Measurements from ENCODE around the gene TRIM37. TPM values are rescaled to one million over a fixed set of nuclear protein-coding genes. Genes with fewer than 3 reads are reported as not detected.
"Not testable (repeated sequence)": the region's sequence is repeated elsewhere in the genome, so short reads cannot be mapped to it uniquely, and the experiment has no call there.

TRIM37 gene
- total RNA-seq, 1 experiment from 2014 or later, result 36.2 TPM

DNA sequence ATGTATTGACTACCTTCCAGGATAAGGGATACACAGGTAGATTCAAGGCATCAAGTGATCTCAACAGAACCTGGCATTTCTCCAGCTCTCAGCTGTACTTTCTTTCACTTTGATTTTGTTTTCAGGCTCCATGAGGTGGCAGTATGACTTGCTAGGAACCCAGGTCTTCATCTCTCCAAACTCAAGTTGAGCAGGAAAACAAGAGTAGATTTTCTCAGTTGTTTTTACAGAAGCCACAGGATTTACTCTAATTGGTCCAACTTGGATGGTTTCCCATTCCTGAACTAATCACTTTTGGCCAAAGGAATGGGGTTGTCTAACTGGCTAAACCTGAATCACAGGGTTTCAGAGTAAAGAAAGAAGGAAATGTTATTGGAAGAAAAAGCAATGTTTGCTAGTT lies 146.6 kb downstream of the TRIM37 start:
- Histone ChIP-seq H4K20me1 (ENCODE audit: insufficient read depth, low read depth, low read length) (no peaks in the 10 kb centered on the region), H3K4me3 (ENCODE audit: low read length) (no peak overlapping the region), H3K4me1 (ENCODE audit: low read length) (no peaks in the 10 kb centered on the region), H3K9ac (ENCODE audit: low read length) (no peak overlapping the region), H3K36me3 (ENCODE audit: insufficient read depth, low read length) (no peaks in the 10 kb centered on the region), H3K27me3 (ENCODE audit: low read length) (no peaks in the 10 kb centered on the region), H3K27ac (ENCODE audit: low read length) (no peak overlapping the region), H3K9me3 (ENCODE audit: low read length) (no peaks in the 10 kb centered on the region), H3K9me2 (replicated peaks; ENCODE audit: insufficient read depth, low read length) (no peaks in the 10 kb centered on the region), H3K4me2 (ENCODE audit: low read depth, low read length, poor library complexity, severe bottlenecking) (no peak overlapping the region), H2AFZ (ENCODE audit: low read length) (no peak overlapping the region), H3K79me2 (ENCODE audit: low read length) (no peaks in the 10 kb centered on the region)
- peak; percentile 68 for DNase-seq

DNA sequence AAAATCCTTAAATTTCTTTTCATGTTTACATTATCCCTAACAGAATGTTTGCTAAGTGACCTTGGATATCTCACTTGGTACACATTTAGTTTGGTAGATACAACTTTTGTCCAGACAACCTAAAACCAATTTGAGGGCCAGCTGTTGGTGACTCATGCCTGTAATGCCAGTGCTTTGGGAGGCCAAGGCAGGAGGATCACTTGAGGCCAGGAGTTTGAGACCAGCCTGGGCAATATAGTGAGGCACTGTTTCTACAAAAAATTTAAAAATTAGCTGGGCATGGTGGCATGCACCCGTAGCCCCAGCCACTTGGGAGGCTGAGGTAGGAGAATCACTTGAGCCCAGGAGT lies 149.0 kb downstream of the TRIM37 start:
- not testable (repeated sequence) for H3K27me3 ChIP-seq (ENCODE audit: low read length); H3K9ac ChIP-seq (ENCODE audit: low read length); H3K4me2 ChIP-seq (ENCODE audit: low read depth, low read length, poor library complexity, severe bottlenecking); H3K9me3 ChIP-seq (ENCODE audit: low read length); H3K4me1 ChIP-seq (ENCODE audit: low read length); H3K27ac ChIP-seq (ENCODE audit: low read length); H4K20me1 ChIP-seq (ENCODE audit: insufficient read depth, low read depth, low read length); H3K79me2 ChIP-seq (ENCODE audit: low read length); H2AFZ ChIP-seq (ENCODE audit: low read length); H3K36me3 ChIP-seq (ENCODE audit: insufficient read depth, low read length); DNase-seq; H3K9me2 ChIP-seq (replicated peaks; ENCODE audit: insufficient read depth, low read length); H3K4me3 ChIP-seq (ENCODE audit: low read length)

DNA sequence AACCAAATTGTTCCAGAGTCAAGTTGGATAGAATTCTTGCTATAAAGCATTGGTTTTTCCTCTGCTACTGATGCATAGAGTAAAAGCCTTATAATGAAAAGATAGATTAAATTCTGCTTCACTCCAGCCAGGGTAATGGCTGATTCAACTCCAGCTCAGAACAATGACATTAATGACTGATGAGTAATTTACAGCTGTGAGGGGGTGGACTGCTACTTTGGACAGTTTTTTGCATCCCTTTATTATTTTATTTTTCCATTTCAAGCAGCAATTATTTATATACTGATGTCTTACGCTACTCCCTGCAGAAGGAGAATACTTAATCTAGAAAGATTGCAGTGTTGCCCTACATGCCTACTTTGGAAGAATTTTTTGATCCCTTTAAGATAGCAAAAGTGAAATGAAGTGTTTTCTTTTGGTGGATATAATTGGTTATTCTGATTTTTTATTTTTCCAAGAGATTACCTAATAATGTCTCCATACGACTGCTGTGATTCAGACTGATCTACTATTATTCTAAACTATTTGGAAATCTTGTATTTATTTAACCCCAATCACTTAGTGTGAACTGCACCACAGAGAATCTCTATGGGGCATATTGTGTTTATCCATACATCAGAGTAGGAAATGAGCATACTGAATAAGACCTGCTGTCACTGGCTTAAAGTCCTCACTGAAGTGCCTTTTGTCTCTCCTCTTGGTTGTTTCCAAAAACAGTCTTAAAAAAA lies 149.5 kb downstream of the TRIM37 start:
- DNase-seq, result no peak
- no peak overlapping the region for H3K9ac ChIP-seq (ENCODE audit: low read length)
- no peak overlapping the region for H3K27ac ChIP-seq (ENCODE audit: low read length)
- H3K4me1 ChIP-seq (ENCODE audit: low read length), result no peaks in the 10 kb centered on the region
- H3K79me2 ChIP-seq (ENCODE audit: low read length), result no peaks in the 10 kb centered on the region
- no peaks in the 10 kb centered on the region for H3K36me3 ChIP-seq (ENCODE audit: insufficient read depth, low read length)
- H3K4me3 ChIP-seq (ENCODE audit: low read length), result no peak overlapping the region
- H3K4me2 ChIP-seq (ENCODE audit: low read depth, low read length, poor library complexity, severe bottlenecking), result no peak overlapping the region
- H3K9me3 ChIP-seq (ENCODE audit: low read length), result no peaks in the 10 kb centered on the region; the same call in 1 of the 2 replicates
- H4K20me1 ChIP-seq (ENCODE audit: insufficient read depth, low read depth, low read length), result no peaks in the 10 kb centered on the region
- no peak overlapping the region for H2AFZ ChIP-seq (ENCODE audit: low read length)
- H3K9me2 ChIP-seq (replicated peaks; ENCODE audit: insufficient read depth, low read length), result no peaks in the 10 kb centered on the region
- no peaks in the 10 kb centered on the region for H3K27me3 ChIP-seq (ENCODE audit: low read length)

DNA sequence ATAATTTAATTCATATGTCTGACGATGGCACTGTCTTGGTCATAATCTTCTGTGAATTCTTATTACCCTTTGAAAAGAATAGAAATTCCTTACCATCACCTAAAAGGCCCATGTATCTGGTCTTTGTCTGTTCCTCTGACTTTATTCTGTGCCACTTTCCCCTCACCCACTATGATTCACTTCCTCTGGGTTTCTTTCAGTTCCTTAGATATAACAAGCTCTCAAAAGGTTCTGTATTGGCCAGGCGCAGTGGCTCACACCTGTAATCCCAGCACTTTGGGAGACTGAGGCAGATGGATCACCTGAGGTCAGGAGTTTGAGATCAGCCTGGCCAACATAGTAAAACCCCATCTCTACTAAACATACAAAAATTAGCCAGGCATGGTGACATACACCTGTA lies 152.3 kb downstream of the TRIM37 start:
- H3K4me1 ChIP-seq (ENCODE audit: low read length); H3K27me3 ChIP-seq (ENCODE audit: low read length); H2AFZ ChIP-seq (ENCODE audit: low read length); H3K4me3 ChIP-seq (ENCODE audit: low read length); H3K9me2 ChIP-seq (replicated peaks; ENCODE audit: insufficient read depth, low read length); H3K9ac ChIP-seq (ENCODE audit: low read length); H4K20me1 ChIP-seq (ENCODE audit: insufficient read depth, low read depth, low read length); DNase-seq; H3K4me2 ChIP-seq (ENCODE audit: low read depth, low read length, poor library complexity, severe bottlenecking); H3K27ac ChIP-seq (ENCODE audit: low read length); H3K36me3 ChIP-seq (ENCODE audit: insufficient read depth, low read length); H3K79me2 ChIP-seq (ENCODE audit: low read length): not testable (repeated sequence)
- H3K9me3 ChIP-seq (ENCODE audit: low read length), result peaks cover 20% of the 10 kb centered on the region

DNA sequence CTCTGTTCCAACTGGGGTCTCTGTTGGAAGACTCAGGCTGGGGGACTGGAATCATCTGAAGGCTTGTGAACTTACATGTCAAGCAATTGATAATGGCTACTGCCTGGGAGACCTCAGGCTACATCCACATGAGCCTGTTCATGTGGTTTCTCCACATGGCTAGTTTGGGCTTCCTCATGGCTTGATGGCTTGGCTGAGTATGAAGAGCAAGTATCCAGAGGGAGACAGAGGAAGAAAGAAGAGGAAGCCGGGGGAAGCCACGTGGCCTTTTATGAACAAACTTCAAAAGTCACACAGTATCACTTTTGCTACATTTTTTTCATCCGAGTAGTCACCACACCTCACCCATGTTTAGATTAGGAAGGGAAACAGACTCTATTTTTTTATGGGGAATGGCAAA lies 158.9 kb downstream of the TRIM37 start:
- Histone ChIP-seq H2AFZ (ENCODE audit: low read length) (no peak overlapping the region), H4K20me1 (ENCODE audit: insufficient read depth, low read depth, low read length) (no peaks in the 10 kb centered on the region)

DNA sequence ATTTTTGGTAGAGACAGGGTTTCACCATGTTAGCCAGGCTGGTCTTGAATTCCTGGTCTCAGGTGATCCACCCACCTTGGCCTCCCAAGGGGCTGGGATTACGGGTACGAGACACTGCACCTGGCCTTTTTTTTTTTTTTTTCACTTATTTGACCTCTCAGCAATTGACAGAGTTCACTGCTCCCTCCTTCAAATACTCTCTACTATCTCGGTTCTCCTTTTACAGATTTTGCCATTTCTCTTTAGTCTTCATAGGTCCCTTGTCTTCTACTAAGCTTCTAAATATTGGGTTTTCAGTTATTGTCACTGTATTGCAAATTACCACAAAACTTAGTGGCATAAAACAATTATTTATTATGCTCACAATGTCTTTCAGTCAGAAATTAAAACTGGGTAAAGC lies 159.3 kb downstream of the TRIM37 start:
- Histone ChIP-seq H3K4me2 (ENCODE audit: low read depth, low read length, poor library complexity, severe bottlenecking) (no peak overlapping the region), H3K79me2 (ENCODE audit: low read length) (no peaks in the 10 kb centered on the region), H4K20me1 (ENCODE audit: insufficient read depth, low read depth, low read length) (no peaks in the 10 kb centered on the region), H3K27me3 (ENCODE audit: low read length) (no peaks in the 10 kb centered on the region), H3K36me3 (ENCODE audit: insufficient read depth, low read length) (no peaks in the 10 kb centered on the region), H2AFZ (ENCODE audit: low read length) (no peak overlapping the region), H3K4me3 (ENCODE audit: low read length) (no peak overlapping the region), H3K9ac (ENCODE audit: low read length) (no peak overlapping the region), H3K9me2 (replicated peaks; ENCODE audit: insufficient read depth, low read length) (no peaks in the 10 kb centered on the region), H3K9me3 (ENCODE audit: low read length) (peaks cover 31% of the 10 kb centered on the region), H3K4me1 (ENCODE audit: low read length) (no peaks in the 10 kb centered on the region), H3K27ac (ENCODE audit: low read length) (no peak overlapping the region)
- DNase-seq, result no peak

More for the DNA sequence above, 158.9 kb downstream of the TRIM37 start:
- no peaks in the 10 kb centered on the region for H3K79me2 ChIP-seq (ENCODE audit: low read length)
- H3K9ac ChIP-seq (ENCODE audit: low read length), result no peak overlapping the region
- H3K27ac ChIP-seq (ENCODE audit: low read length), result no peak overlapping the region
- H3K9me3 ChIP-seq (ENCODE audit: low read length), result peaks cover 31% of the 10 kb centered on the region
- H3K9me2 ChIP-seq (replicated peaks; ENCODE audit: insufficient read depth, low read length), result no peaks in the 10 kb centered on the region
- DNase-seq, result peak; percentile 27
- H3K4me3 ChIP-seq (ENCODE audit: low read length), result no peak overlapping the region
- H3K27me3 ChIP-seq (ENCODE audit: low read length), result no peaks in the 10 kb centered on the region
- no peaks in the 10 kb centered on the region for H3K36me3 ChIP-seq (ENCODE audit: insufficient read depth, low read length)
- H3K4me1 ChIP-seq (ENCODE audit: low read length), result no peaks in the 10 kb centered on the region
- no peak overlapping the region for H3K4me2 ChIP-seq (ENCODE audit: low read depth, low read length, poor library complexity, severe bottlenecking)

DNA sequence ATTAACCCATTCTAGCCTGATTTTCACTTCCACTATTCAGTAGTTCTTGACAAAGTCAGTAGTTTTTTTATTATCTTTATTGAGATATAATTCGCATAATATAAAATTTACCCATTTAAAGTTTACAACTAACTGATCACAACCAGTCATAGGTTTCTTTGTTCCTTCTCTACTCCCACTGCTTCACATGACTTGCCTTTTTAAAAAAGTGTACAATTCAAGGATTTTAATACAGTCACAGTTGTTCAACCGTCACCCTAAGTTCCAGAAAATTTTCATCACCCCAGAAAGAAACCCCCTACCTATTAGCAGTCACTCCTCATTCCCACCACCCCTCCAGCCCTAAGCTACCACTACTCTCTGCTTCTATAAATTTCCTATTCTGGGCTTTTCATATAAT lies 162.5 kb downstream of the TRIM37 start:
- Histone ChIP-seq H3K9me3 (ENCODE audit: low read length) (peaks cover 9% of the 10 kb centered on the region; the same call in 1 of the 2 replicates), H3K27me3 (ENCODE audit: low read length) (no peaks in the 10 kb centered on the region), H3K27ac (ENCODE audit: low read length) (no peak overlapping the region), H2AFZ (ENCODE audit: low read length) (no peak overlapping the region), H3K4me3 (ENCODE audit: low read length) (no peak overlapping the region), H3K36me3 (ENCODE audit: insufficient read depth, low read length) (no peaks in the 10 kb centered on the region), H3K4me2 (ENCODE audit: low read depth, low read length, poor library complexity, severe bottlenecking) (no peak overlapping the region), H3K79me2 (ENCODE audit: low read length) (no peaks in the 10 kb centered on the region), H3K9me2 (replicated peaks; ENCODE audit: insufficient read depth, low read length) (no peaks in the 10 kb centered on the region), H4K20me1 (ENCODE audit: insufficient read depth, low read depth, low read length) (no peaks in the 10 kb centered on the region), H3K4me1 (ENCODE audit: low read length) (no peaks in the 10 kb centered on the region), H3K9ac (ENCODE audit: low read length) (no peak overlapping the region)
- DNase-seq, result no peak

DNA sequence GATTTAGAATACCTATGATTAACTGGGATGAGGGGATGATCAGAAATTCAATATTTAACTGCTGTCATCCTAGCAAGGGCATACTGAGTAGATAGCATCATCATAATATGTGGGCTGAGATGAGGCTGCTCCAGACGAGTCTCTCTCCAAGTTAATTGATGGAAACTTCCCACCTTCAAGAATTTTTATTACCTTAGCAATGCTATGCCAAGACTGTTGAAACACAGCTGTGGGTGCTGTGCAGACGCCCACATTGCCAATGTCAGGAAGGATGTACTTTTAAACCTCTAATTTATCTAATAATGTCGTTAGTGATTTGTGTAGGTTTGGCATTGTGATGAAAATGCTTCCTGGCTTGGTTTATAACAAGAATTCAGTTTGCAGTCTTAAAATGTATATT lies 170.4 kb downstream of the TRIM37 start:
- Histone ChIP-seq H3K27ac (ENCODE audit: low read length) (no peak overlapping the region), H2AFZ (ENCODE audit: low read length) (no peak overlapping the region), H3K4me3 (ENCODE audit: low read length) (no peak overlapping the region)

More for the DNA sequence above, 170.4 kb downstream of the TRIM37 start:
- DNase-seq, result no peak
- Histone ChIP-seq H3K79me2 (ENCODE audit: low read length) (no peaks in the 10 kb centered on the region), H3K27me3 (ENCODE audit: low read length) (no peaks in the 10 kb centered on the region), H4K20me1 (ENCODE audit: insufficient read depth, low read depth, low read length) (no peaks in the 10 kb centered on the region), H3K4me2 (ENCODE audit: low read depth, low read length, poor library complexity, severe bottlenecking) (no peak overlapping the region), H3K4me1 (ENCODE audit: low read length) (no peaks in the 10 kb centered on the region), H3K9ac (ENCODE audit: low read length) (no peak overlapping the region), H3K9me2 (replicated peaks; ENCODE audit: insufficient read depth, low read length) (no peaks in the 10 kb centered on the region), H3K36me3 (ENCODE audit: insufficient read depth, low read length) (no peaks in the 10 kb centered on the region), H3K9me3 (ENCODE audit: low read length) (no peaks in the 10 kb centered on the region)

Data from Karpas-422 (cell line).